Measurements from ENCODE around the gene TSEN15.

Gene TSEN15

DNA sequence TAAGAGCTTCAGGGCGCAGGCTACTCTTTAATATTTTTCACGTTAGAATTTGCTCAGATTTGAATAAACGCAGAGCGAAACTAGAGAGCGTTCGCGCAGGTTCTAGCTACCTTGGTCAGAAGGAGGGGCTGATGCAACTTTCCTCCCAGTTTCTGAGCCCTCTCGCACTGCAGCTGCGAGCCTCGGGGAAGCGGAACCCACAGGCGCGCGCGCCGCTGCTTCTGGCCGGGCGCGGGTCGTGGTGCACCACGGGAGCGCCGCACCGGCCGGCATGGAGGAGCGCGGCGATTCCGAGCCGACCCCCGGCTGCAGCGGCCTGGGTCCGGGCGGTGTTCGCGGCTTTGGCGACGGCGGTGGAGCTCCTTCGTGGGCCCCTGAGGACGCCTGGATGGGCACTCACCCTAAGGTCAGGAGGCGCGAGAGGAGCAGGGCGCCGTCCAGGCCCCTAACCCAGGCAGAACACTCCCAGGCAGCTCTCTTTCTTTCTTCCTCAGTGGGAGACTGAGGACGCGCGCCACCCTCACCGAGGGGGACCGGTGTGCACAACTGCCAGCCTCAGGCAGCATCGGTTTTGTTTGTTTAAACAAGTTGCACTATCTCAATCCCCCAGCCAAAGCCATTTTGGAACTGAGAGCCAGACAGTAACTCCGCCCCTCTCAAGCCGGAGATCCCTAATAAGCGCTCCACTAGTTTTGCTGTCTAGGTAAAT lies at the start of gene TSEN15:
Gene TSEN15 (plus strand): TSS at position 246 of the 709 bp plus-strand sequence. CDS start 26 bp downstream, at position 272.
- peak; percentile 77 to 80 for DNase-seq

DNA sequence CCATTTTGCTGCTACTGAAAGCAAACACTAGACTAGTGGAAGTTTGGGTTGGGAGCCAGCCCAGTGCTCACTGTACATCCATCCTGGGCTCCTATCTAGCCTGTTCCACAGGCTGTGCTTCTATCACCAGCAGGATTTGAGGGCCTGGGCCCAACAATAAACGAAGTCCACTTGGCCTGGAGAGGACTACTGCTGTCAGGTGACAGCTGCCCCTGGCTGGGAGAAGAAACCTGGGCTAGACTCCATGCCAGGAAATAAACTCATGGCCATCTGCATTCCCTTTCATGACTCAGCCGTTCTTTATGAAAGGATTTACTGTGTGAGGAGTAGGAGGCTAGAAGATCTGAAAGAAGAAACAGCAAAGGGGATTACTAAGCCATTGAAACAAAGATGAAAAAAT lies 49.5 kb upstream of the TSEN15 start:
- no peak for DNase-seq

DNA sequence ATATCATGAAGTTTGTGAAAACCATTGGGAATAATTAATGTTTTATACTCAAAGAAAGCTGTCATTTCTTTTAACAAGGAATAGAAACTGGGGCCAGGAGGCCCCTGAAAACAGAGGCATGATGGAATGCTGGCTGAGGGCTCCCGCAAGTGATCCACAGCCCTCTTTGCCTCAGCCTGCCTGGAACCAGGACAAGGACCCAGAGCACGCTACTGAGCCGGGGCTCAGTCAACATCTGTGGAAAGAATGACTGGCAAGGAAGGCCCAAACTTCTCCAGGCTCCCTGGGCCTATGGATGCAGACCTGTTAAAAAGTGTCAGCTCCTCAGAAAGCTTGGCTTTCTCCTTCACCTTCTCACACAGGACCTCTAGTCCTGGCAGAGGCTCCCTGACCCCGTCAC lies 46.6 kb upstream of the TSEN15 start:
- DNase-seq, result no peak

DNA sequence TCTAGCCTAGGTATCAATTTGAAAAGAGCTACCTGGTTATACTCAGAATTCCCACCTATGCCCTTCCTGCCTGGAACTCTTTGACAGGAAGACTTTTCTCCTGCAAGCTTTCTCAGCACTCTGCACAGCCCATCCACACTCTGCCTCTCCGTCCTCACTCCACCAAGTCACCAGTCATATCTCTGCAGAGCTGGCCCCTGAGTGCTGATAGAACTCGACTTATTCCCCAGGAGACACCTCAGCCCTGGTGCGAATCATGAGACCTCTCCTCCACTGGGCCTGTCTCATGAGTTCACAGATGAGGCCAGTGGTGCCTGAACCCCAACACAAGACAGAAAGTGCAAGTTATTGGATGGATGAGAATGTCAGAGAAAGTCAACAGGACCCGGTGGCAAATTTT lies 46.0 kb upstream of the TSEN15 start:
- no peak for DNase-seq

DNA sequence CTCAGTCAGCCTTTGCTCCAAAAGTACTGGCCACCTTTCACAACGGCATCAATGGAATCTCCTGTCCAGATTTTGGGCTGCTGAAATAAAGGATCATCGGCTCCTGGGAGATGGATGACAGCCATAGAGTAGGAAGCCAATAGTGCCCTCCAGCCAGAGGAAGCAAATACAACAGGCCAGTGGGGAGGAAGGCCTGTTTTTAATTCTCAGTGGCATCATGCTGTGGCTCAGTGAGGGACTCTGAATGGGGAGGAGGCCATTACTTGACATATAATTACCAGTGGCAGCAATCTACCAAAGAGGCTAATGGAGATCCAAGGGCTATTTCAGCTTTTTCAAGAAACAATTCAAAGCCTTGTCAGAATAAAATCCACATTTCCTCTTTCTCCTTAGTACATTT lies 40.7 kb upstream of the TSEN15 start:
- DNase-seq, result no peak

DNA sequence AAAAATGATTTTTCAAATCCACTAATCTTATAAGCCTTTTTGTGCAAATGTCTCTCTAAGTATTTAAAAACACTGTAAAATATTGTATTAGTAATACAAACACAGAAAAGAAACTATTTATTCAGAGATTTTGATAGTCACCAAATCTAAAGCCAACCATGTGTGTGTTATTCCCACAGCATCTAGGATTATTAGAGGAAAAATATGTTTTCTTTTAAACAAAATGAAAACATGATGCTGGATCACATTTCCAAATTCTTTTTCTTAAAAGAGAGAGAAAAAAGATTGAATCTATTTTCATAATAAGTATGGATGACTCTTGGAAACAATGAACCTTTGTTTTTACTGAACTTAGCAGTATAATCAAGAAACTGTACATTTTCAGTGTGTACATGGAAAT lies 39.3 kb upstream of the TSEN15 start:
- DNase-seq, result no peak

DNA sequence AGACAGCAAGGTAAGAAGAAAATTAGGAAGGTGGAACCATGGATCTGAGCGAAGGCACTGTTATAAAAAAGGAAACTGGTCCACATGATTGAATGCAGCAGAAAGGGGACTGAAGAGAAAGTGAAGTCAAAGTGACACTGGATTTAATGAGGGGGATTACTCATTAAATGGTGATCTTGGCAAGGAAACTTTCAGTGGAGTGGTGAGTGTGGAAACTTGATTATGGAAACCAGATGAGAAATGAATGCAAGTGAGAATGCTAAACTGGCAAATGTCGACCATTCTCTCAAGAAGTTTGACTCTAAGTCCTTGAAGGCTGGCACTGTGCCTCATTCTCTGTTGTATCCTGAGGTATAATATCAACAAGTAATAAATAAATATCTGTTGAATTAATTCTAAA lies 37.3 kb upstream of the TSEN15 start:
- DNase-seq, result no peak

DNA sequence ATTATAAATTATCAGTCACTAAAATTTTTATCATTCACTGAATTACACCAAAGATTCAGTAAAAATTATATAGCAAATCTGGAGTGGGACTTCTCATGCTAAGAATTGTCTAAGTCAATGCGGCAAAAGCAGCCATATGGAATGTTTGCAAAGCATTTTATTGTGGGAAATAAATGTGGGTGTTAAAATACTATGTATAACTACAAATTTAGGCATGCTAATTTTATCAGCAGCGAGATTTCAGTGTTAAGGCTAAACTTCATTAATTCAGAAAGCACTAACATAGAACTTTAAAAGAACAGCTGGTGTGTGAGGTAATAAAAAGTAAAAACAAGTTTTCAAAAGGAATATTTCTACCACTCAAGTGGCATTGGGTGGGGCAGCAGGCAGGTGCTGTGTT lies 35.4 kb upstream of the TSEN15 start:
- no peak for DNase-seq

DNA sequence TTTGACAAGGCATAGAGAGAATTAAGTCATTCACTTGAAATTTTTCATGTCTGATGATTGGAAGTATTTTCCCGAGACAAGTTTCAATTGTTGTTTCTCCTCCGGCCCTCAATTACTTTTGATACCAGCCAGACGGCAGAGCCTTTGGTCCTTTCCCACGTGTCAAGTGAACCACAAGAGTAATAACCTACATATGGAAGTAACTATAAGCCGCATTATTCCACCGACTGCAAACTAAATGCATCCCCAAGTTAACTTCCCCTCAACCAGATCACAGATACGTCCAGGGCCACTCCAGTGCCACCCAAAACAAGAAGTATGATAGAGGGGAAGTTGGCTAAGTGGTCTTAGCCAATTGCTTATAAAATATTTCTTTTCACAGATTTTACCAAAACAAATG lies 34.2 kb upstream of the TSEN15 start:
- no peak for DNase-seq

DNA sequence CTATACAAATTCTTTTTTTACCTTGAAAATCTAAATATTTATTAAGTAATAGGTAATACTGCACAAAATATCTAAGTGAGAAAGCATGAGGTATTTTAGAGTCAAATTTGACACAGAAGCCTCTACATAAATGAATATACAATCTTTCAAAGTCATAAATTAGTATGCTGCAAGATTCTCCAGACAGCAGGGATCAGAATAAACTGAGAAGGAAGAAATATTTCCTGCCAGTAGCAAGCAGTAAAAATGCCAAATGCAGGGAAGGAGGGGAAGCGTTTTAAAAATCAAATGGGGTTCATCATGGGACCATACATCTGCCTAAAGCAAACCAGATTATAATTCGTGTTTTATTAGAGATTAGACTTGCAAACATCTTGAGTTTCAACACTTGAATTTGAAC lies 32.9 kb upstream of the TSEN15 start:
- no peak for DNase-seq

DNA sequence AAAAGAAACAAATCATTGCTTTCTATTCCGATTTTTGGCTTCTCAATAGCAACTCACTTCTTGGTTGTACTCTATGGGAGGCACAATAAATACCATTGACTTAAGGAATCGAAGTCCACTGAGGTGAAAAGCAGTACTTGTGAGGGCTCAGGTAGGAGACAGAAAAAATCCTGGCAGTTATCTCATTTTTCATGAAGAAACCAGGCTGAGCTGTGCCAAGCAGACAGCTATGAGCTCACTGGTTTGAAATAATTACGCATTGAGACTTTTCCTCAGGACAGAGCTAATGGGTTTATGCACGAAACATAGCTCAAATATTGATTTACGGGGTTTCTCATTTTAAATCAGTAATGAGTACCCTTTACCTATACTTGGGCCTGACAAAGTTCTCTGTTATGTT lies 32.5 kb upstream of the TSEN15 start:
- no peak for DNase-seq

DNA sequence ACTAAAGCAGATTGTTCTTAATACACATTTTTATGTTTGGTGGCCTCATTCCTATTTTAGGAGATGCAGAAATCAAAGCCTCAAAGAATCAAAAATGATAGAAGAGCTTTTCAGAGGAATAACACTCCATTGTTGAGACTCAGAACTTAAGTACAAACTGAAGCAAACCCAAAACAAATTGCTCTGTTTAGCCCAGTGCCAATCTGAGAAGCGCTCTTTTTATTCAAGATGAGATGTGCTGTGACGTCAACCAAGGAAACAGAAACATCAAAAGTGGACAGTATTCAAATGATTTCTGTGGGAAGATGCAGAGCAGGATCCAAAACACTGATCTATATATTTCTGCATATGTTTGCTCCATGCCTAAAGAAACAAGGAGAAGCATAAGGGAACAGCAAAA lies 32.0 kb upstream of the TSEN15 start:
- no peak for DNase-seq

DNA sequence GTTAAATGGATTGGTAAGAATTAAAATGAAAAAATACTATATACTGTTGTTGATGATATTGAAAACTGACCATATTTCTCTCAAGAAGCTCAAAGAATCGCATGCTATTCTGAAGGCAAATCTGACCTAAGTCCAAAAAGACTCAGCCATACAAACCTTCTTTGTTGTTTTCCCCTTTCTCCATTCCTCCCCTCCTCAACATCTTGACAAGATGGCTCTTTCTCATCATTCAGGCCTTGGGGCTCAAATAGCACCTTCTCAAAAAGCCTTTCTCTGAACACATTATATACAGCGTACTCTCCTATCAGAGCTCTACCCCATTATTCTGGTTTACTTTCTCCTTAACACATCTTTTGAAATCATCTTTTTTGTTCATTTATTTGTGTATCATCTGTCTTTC lies 31.2 kb upstream of the TSEN15 start:
- no peak for DNase-seq

DNA sequence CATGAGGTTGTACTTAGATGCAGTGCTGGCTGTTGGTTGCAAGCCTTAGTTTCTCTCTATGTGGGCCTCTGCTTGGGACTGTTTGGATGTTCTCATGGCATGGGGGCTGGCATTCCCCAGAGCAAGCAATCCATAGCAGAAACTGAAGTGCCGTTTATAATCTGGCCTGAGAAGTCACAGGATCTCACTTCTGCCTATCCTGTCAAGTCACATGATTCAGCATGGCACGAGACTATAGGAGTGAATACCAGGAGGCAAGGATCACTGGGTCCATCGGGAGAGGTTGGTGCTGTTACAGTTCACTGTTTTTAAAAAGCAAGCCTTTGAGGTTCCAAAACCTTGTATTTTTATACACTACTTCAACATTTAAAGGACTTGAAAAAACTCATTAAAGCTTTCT lies 30.7 kb upstream of the TSEN15 start:
- DNase-seq, result no peak

DNA sequence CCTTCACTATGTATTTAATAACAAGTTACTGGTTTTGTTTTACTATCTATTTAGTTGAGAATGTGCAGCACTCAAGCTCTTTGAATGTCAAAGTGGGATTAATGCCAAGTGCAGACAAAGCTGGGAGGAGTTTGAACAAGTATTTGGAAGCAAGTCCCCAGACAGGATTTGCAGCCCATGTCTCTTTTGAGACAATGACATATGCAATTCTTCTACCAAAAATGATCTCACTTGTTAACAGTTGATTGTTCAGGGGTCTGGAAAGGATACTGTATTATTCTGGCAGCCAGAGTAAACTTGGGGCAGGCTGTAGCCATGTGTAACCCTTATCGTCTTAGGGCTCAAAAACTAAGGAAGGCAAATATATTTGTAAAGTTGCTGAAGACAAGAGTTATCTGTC lies 29.8 kb upstream of the TSEN15 start:
- DNase-seq, result no peak

DNA sequence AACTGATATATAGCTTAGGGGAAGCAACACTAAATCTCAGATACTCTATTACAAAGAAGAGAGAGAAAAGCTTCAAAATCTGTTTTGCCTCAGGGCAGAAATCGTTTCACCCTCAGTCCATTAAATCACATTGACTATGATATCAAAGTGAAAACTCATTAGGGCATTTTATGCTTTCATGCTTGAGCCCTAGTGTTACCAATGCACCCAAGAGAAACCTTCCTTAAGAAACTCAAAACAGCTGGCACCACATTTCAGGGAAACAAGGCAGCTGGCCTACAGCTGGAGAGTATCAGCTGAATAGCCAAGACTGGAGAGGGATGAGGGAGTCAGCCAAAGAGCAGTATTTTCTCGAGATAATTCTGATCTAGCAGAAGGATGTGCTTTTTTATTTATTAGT lies 28.9 kb upstream of the TSEN15 start:
- DNase-seq, result no peak

DNA sequence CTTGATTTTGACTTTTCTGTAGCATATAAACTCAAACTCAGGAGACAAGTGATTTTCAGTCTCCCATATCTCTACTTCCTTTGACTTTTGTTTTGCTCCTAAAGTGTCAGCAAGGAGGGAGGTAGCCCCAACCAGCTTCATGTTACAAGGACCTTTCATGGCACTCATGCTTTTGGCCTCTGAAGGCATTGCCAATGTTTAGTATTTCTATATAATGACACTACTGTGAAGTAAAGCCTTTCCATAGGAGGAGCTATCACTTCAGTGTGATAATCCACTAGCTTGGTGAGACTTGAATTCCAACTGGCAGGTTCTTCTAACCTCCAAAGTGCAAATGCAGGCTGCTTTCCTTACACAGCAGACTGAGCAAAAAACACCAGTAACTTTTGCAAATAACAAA lies 28.4 kb upstream of the TSEN15 start:
- DNase-seq, result no peak

DNA sequence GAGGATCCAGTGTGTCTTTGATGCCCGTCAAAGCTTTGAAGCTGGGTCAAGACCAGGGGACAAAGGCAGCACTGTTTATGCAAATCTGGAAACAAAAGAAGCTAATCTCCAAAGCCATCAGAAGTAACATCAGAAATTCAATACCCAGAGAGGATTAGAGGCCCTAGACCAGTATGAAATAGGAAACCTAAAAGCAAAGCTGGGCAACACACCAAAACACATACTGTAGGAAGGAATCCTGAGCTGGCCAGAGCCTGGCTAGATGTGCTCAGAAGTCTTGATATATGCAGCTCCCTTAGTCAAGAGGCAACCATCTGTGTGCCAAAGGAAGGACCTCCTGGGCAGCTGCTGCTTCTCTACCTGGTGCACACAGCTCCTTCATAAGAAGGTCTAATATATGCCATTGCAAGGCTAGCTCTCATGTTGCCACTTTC lies 26.3 kb upstream of the TSEN15 start:
- no peak for DNase-seq

DNA sequence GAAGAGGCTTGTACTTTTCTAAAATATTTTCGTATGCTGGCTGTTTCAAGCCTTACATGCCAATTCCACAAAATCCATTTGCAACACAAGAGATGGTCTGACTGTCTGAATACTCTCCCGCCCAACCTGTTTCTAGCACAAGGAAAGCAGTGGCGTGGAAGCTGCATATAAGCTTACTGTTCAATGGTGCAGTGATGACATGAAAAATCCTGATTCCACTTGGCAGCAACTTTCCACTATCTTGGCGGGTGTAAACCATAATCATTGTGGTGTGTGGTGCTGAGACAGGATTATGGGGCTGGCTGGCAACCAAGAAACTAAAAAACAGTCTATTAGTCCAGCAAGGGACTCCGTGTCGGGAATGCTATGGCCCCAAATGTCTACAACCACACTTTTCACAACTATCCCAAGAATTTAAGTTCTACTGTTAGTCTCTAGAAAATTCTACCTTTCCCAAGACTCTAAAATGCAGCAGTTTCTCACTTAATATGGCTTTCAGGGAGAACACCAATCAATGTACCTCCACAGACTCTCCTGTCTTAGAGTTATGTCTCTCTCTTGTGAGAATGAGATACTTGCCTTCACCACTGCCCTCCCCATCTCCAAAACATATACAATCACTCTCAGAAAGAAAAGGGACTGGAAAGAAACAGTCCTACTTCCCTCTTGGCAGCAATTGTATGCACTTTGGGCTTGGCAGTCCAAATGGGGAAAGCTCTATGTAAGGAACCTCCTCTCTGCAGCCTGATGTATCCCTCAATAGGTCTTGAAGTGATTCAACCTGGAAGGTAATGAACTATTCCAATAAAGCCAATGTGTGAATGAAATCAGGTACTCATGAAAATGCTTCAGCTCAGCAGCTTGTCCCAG lies 23.5 kb upstream of the TSEN15 start:
- DNase-seq, result no peak

DNA sequence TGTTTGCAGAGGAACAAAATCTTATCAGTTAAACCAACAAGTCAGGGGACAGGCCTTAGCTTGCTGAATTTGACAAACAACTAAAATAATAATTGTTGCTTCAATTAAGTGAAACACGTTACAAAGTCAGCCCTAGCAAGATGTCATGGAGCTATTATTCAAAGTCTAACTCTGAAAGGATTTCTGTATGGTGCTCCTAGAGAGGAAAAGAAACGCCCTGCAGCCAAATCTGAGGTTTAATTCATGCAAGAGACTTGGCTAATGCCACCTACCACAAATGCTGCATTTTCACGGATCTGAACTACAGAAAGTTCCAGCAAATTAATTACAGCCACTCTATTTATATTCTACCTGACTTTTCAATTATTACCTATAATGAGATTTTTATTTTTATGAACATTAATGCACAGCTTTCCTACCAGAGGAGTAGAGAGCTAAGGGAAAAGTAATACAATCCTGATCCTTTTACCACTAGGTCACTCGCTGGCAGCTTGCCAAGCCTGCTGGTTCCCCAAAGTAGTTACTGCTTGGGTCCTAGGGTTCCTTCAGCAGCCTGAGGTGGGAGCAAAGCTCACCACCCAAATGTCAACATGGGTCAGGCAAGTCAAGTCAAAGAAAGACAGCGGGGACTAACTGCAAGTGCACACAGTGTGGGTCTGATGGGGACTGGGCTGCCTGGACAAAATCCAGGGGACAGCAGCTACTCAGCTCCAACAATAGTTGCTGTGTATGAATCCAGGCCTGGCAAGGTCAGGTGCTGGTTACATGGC lies 22.5 kb upstream of the TSEN15 start:
- DNase-seq, result no peak

DNA sequence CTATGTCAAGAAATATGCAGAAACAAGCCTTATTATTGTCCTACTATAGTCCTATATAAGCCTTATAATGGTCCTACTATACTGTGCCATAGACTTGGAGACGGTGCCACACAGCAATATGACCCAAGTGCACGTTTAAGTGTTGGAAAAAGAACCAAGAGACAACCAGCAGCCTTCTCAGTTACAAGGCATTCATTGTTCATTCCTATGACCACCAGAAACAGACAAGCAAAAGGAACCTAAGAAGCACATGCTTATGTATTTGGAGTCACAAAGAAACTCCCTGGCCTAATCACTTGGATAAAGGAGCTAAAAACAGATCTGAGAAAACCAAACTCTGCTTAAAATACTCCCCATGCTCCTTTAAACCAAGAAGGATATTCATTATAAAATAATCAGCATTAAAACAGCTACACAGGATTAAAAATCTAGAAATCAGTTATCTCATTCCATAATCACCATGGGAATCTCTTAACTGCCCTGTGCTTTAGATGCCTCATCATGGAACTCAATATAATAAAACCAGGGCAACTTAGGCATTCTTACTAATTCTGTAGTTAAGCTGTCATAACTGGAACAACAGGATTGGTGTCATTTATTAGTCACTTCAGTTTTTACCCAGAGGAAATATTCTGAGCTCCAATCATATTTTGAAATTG lies 21.0 kb upstream of the TSEN15 start:
- DNase-seq, result no peak

DNA sequence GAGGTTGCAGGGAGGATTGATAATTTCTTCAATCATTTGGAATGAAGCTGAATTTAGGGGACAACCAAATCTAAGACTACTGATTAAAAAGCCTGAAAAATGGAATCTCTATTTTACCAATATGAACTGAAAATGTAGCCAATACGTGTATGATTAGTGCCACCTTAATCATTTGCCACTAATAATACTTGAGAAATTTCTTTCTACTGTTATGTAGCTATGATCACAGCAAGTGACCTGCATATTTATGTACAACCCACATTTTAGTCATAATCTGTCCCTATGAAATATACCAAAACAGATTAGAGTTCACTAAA lies 20.5 kb upstream of the TSEN15 start:
- DNase-seq, result no peak

DNA sequence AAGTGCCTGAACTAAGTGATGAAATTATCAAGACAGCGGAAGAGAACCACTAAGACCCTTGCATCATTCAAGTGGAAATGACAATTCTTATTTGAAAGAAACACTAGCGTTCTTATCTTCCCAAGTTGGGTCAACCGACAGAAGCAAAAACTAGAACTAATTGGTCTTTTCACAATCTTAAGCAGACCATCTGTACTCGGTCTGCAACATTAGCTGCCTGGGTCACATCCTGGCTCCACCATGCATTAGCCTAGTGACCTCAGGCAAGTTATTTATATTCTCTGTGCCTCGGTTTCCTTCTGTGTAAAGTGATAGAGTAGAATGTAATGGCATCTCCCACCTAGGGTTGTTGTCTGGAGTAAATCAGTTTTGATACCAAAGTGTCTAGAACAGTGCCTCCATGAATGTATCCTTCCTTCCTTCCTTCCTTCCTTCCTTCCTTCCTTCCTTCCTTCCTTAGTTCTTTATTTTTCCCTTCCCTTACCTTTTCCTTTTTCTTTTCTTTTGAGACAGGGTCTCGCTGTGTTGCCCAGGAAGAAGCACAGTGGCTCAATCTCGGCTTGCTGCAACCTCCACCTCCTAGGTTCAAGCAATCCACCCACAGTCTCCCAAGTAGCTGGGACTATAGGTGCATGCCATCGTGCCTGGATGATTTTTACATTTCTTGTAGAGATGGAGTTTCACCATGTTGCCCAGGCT lies 20.0 kb upstream of the TSEN15 start:
- DNase-seq, result no peak
